Kidney epithelial cell (primary cell): ENCODE measurements around the gene WNT6. TPM values are rescaled to one million over a fixed set of nuclear protein-coding genes. Genes with fewer than 3 reads are reported as not detected.
A peak's percentile ranks its signal among the peaks of the same experiment; 100 is the strongest.

Source experiments
- DNase-seq: peaks from one replicate; pipeline ENCODE4 v3.0.0-alpha.2; 2010; ENCODE audit warnings: low read depth
- H3K27me3 ChIP-seq: 2 replicates; pipeline ENCODE4 v1.6.0; 2011; ENCODE audit warnings: low read length; ENCODE audit not compliant: control insufficient read depth, insufficient read depth
- H3K36me3 ChIP-seq: 2 replicates; pipeline ENCODE4 v1.5.1; 2011; ENCODE audit warnings: low read length; ENCODE audit not compliant: control insufficient read depth, insufficient read depth
- H3K4me3 ChIP-seq: 2 replicates; pipeline ENCODE4 v1.5.1; 2011; ENCODE audit warnings: low read depth, mild to moderate bottlenecking, control low read depth, low read length
- CTCF ChIP-seq: IDR thresholded peaks from 2 replicates; pipeline ENCODE4 v1.5.1; 2011; ENCODE audit warnings: mild to moderate bottlenecking, moderate library complexity, low read length, control low read depth, inconsistent platforms; ENCODE audit not compliant: insufficient read depth, poor library complexity, severe bottlenecking
- total RNA-seq: library from RNA; depleted of rRNA; stranded (reverse); fragments of >200 nt; gene quantifications from 2 replicates; pipeline ENCODE4 v1.2.3, GENCODE V29; 2015

The WNT6 gene
- total RNA-seq, 1 donor from 2014 or later, result 1.2 TPM

DNA sequence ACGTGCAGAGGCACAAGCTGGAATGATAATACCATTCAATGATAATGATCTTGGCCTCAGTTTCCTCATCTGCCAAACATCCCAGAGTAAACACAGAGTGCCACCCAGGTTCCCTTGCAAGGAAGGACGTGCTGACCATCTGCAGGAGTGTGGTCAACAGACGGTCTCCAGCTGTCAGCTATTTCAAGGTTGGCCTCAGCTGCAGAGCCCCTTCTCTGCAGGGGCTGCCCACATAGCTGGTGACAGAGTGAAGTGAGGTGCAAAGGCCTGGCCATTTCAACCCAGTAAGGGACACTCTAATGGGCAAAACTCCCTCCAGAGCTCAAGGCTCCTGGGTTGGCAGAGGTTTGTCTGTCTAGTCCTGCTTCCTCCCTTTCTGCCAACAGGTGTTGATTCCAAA lies 8.3 kb upstream of the WNT6 start:
- Histone ChIP-seq H3K36me3 (no peaks in the 10 kb centered on the region), H3K4me3 (no peak overlapping the region), H3K27me3 (peaks cover 16% of the 10 kb centered on the region)
- no peak for DNase-seq
- TF ChIP-seq CTCF, result no peak

- TF ChIP-seq CTCF, result peak; percentile 79
- Histone ChIP-seq H3K36me3 (no peaks in the 10 kb centered on the region), H3K4me3 (no peak overlapping the region), H3K27me3 (peaks cover 30% of the 10 kb centered on the region)
- DNase-seq, result no peak
These were observed 6.5 kb upstream of the WNT6 start for GRCh38 chr2:218852911-218853667.

DNA sequence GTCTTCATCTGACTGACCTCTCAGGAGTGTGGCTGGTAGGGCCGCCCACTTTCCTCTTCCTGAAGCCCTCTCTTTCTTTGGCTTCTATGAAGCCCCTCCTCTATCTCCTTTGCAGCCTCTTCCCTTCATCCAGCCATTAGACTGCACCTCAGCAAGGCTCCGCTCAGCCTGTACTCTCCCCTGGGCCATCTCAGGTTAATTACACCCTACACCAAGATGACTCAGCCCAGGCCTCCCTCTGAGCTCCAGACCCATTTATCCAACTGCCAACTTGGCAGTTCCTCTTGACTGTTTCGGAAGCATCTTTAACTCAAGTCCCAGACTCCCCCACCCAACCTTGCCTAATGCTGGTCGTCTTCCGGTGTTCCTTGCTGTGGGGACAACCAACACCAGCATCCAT lies 5.8 kb upstream of the WNT6 start:
- DNase-seq, result peak; percentile 43
- no peak for TF ChIP-seq CTCF
- H3K4me3 ChIP-seq, result no peak overlapping the region
- H3K36me3 ChIP-seq, result no peaks in the 10 kb centered on the region
- peaks cover 37% of the 10 kb centered on the region for H3K27me3 ChIP-seq

- Histone ChIP-seq H3K4me3 (no peak overlapping the region), H3K27me3 (peaks cover 44% of the 10 kb centered on the region), H3K36me3 (no peaks in the 10 kb centered on the region)
- no peak for TF ChIP-seq CTCF
- DNase-seq, result no peak
These were observed 4.7 kb upstream of the WNT6 start for GRCh38 chr2:218854860-218855259.

- no peak overlapping the region for H3K4me3 ChIP-seq
- no peak for TF ChIP-seq CTCF
- no peaks in the 10 kb centered on the region for H3K36me3 ChIP-seq
- no peak for DNase-seq
- H3K27me3 ChIP-seq, result peaks cover 51% of the 10 kb centered on the region
These were observed 4.1 kb upstream of the WNT6 start for GRCh38 chr2:218855305-218856166.
